Measurements from ENCODE around the gene SERINC3.
"Not testable (repeated sequence)": the region's sequence is repeated elsewhere in the genome, so short reads cannot be mapped to it uniquely, and the experiment has no call there.

SERINC3 gene

GRCh38 chr20:44521484-44522481, at the start of gene SERINC3:
TSS of gene SERINC3 (minus strand) at chr20:44522070. CDS start at chr20:44521951, 119 bp downstream.
- peak; percentile 94 for DNase-seq (ENCODE audit: low read depth)

- DNase-seq (ENCODE audit: low read depth): no peak
Observed at GRCh38 chr20:44571362-44571988, 49.6 kb upstream of the SERINC3 start.

- DNase-seq (ENCODE audit: low read depth): no peak
Observed at GRCh38 chr20:44570367-44570766, 48.5 kb upstream of the SERINC3 start.

- DNase-seq (ENCODE audit: low read depth): no peak
Observed at GRCh38 chr20:44566811-44567210, 44.9 kb upstream of the SERINC3 start.

GRCh38 chr20:44566018-44566417, 44.1 kb upstream of the SERINC3 start:
- DNase-seq (ENCODE audit: low read depth): no peak

- DNase-seq (ENCODE audit: low read depth): no peak
Observed at GRCh38 chr20:44561876-44562275, 40.0 kb upstream of the SERINC3 start.

GRCh38 chr20:44560818-44561217, 38.9 kb upstream of the SERINC3 start:
- DNase-seq (ENCODE audit: low read depth): not testable (repeated sequence)

- DNase-seq (ENCODE audit: low read depth): no peak
Observed at GRCh38 chr20:44560229-44560628, 38.4 kb upstream of the SERINC3 start.

GRCh38 chr20:44559302-44559701, 37.4 kb upstream of the SERINC3 start:
- DNase-seq (ENCODE audit: low read depth): no peak

- no peak for DNase-seq (ENCODE audit: low read depth)
Observed at GRCh38 chr20:44552950-44553908, 31.4 kb upstream of the SERINC3 start.

- DNase-seq (ENCODE audit: low read depth): no peak
Observed at GRCh38 chr20:44552568-44552949, 30.7 kb upstream of the SERINC3 start.

GRCh38 chr20:44552050-44552449, 30.2 kb upstream of the SERINC3 start:
- DNase-seq (ENCODE audit: low read depth): no peak

GRCh38 chr20:44549123-44549522, 27.3 kb upstream of the SERINC3 start:
- no peak for DNase-seq (ENCODE audit: low read depth)

GRCh38 chr20:44547419-44547818, 25.5 kb upstream of the SERINC3 start:
- no peak for DNase-seq (ENCODE audit: low read depth)

GRCh38 chr20:44544263-44544662, 22.4 kb upstream of the SERINC3 start:
- DNase-seq (ENCODE audit: low read depth): no peak

GRCh38 chr20:44543358-44543757, 21.5 kb upstream of the SERINC3 start:
- no peak for DNase-seq (ENCODE audit: low read depth)

GRCh38 chr20:44542890-44543289, 21.0 kb upstream of the SERINC3 start:
- DNase-seq (ENCODE audit: low read depth): no peak

GRCh38 chr20:44541992-44542391, 20.1 kb upstream of the SERINC3 start:
- DNase-seq (ENCODE audit: low read depth): no peak

GRCh38 chr20:44540834-44541233, 19.0 kb upstream of the SERINC3 start:
- DNase-seq (ENCODE audit: low read depth): no peak

GRCh38 chr20:44537993-44538392, 16.1 kb upstream of the SERINC3 start:
- no peak for DNase-seq (ENCODE audit: low read depth)

- DNase-seq (ENCODE audit: low read depth): no peak
Observed at GRCh38 chr20:44536175-44536574, 14.3 kb upstream of the SERINC3 start.

- DNase-seq (ENCODE audit: low read depth): no peak
Observed at GRCh38 chr20:44533928-44534327, 12.1 kb upstream of the SERINC3 start.
